Endothelial cell (in vitro differentiated cells): ENCODE data around the gene MAMDC4. TPM values are rescaled to one million over a fixed set of nuclear protein-coding genes. Genes with fewer than 3 reads are reported as not detected.
A peak's percentile ranks its signal among the peaks of the same experiment; 100 is the strongest.

Experiments used
- DNase-seq: peaks from one replicate; pipeline ENCODE4 v3.0.0; 2021; ENCODE audit warnings: low spot score
- H3K27ac Mint-ChIP-seq: one replicate; pipeline ENCODE4 v1.8.0; 2021; ENCODE audit warnings: mixed read lengths, inconsistent platforms; ENCODE audit not compliant: unreplicated experiment
- H3K27me3 Mint-ChIP-seq: one replicate; pipeline ENCODE4 v1.8.0; 2021; ENCODE audit warnings: mild to moderate bottlenecking, moderate library complexity, mixed read lengths, inconsistent platforms; ENCODE audit not compliant: unreplicated experiment
- H3K36me3 Mint-ChIP-seq: one replicate; pipeline ENCODE4 v1.8.0; 2021; ENCODE audit warnings: mild to moderate bottlenecking, low read depth, mixed read lengths, inconsistent platforms; ENCODE audit not compliant: unreplicated experiment
- H3K4me1 Mint-ChIP-seq: one replicate; pipeline ENCODE4 v1.8.0; 2021; ENCODE audit warnings: mild to moderate bottlenecking, mixed read lengths, inconsistent platforms; ENCODE audit not compliant: unreplicated experiment
- H3K4me3 Mint-ChIP-seq: one replicate; pipeline ENCODE4 v1.8.0; 2021; ENCODE audit warnings: mild to moderate bottlenecking, mixed read lengths, inconsistent platforms; ENCODE audit not compliant: unreplicated experiment
- H3K9me3 Mint-ChIP-seq: one replicate; pipeline ENCODE4 v1.8.0; 2021; ENCODE audit warnings: mixed read lengths, inconsistent platforms; ENCODE audit not compliant: unreplicated experiment
- total RNA-seq: library from RNA; stranded (reverse); fragmentation: NEBNext Ultra II Directional; extraction: Animal tissue kit (Norgen Biotek cat#: 25700); gene quantifications from one replicate; pipeline ENCODE4 v1.2.1, GENCODE V29; 2021; ENCODE audit not compliant: unreplicated experiment
- TF ChIP-seq, protein P1 (sequence below): fragments of 200-600 bp; sonication (generic); IDR thresholded peaks from one replicate; pipeline ENCODE4 v1.5.0; 2021; ENCODE audit warnings: antibody characterized with exemption; ENCODE audit not compliant: unreplicated experiment

MAMDC4 gene
- total RNA-seq, 1 donor from 2014 or later: 10.0 TPM

DNA sequence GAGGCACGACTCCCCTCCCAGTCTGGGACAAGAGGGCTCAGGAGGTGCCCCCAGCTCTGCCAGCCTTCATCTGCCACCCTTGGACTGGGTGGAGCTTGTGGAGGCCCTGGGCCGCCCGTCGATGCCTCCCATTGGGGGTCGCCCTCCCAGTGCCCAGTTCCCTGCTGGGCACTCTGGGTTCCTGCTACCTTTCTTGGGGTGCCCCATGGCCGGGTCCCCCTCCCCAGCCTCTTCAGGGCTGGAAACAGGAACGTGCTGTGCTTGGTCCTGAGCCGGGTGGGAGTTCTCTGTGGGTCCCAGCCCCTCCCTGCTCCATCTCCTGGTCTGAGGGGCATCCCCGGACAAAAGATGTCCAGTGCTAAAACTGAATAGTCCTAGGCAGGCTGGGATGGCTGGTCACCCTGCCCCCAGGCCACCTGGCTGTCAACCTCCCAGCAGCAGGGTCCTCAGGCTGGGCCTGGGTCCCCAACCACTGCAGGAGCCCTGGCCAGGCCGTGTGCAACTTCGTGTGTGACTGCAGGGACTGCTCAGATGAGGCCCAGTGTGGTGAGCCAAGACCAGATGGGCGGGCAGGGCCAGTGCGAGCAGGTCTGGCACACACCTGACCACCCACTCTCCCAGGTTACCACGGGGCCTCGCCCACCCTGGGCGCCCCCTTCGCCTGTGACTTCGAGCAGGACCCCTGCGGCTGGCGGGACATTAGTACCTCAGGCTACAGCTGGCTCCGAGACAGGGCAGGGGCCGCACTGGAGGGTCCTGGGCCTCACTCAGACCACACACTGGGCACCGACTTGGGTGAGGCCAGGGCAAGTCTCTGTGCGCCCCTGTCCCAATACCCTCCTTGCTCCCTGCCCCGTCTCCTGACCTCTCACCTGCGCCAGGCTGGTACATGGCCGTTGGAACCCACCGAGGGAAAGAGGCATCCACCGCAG, 784 bp downstream of the MAMDC4 start:
- H3K4me1 Mint-ChIP-seq: no peaks in the 10 kb centered on the region
- H3K4me3 Mint-ChIP-seq: no peak overlapping the region
- no peaks in the 10 kb centered on the region for H3K36me3 Mint-ChIP-seq
- TF ChIP-seq, protein P1, sequence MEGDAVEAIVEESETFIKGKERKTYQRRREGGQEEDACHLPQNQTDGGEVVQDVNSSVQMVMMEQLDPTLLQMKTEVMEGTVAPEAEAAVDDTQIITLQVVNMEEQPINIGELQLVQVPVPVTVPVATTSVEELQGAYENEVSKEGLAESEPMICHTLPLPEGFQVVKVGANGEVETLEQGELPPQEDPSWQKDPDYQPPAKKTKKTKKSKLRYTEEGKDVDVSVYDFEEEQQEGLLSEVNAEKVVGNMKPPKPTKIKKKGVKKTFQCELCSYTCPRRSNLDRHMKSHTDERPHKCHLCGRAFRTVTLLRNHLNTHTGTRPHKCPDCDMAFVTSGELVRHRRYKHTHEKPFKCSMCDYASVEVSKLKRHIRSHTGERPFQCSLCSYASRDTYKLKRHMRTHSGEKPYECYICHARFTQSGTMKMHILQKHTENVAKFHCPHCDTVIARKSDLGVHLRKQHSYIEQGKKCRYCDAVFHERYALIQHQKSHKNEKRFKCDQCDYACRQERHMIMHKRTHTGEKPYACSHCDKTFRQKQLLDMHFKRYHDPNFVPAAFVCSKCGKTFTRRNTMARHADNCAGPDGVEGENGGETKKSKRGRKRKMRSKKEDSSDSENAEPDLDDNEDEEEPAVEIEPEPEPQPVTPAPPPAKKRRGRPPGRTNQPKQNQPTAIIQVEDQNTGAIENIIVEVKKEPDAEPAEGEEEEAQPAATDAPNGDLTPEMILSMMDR: no peak
- peak; percentile 2 for DNase-seq
- peaks cover 8% of the 10 kb centered on the region for H3K27me3 Mint-ChIP-seq
- no peaks in the 10 kb centered on the region for H3K9me3 Mint-ChIP-seq
- no peak overlapping the region for H3K27ac Mint-ChIP-seq

DNA sequence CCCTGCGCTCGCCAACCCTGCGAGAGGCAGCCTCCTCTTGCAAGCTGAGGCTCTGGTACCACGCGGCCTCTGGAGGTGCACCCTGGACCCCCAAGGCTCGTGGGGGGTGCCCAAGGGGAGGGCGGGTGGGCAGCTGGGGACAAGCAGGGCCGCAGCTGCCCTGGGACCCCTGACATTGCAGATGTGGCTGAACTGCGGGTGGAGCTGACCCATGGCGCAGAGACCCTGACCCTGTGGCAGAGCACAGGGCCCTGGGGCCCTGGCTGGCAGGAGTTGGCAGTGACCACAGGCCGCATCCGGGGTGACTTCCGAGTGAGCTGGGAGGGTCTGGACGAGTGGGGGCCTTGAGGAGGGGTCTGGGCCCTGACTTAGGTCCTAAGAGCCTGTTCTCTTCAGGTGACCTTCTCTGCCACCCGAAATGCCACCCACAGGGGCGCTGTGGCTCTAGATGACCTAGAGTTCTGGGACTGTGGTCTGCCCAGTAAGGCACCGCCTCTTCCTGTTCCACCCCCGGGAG, 1.5 kb downstream of the MAMDC4 start:
- no peaks in the 10 kb centered on the region for H3K36me3 Mint-ChIP-seq
- H3K4me3 Mint-ChIP-seq: no peak overlapping the region
- H3K9me3 Mint-ChIP-seq: no peaks in the 10 kb centered on the region
- TF ChIP-seq, protein P1: no peak
- peaks cover 7% of the 10 kb centered on the region for H3K27me3 Mint-ChIP-seq
- no peak for DNase-seq
- H3K4me1 Mint-ChIP-seq: no peaks in the 10 kb centered on the region
- H3K27ac Mint-ChIP-seq: no peak overlapping the region

DNA sequence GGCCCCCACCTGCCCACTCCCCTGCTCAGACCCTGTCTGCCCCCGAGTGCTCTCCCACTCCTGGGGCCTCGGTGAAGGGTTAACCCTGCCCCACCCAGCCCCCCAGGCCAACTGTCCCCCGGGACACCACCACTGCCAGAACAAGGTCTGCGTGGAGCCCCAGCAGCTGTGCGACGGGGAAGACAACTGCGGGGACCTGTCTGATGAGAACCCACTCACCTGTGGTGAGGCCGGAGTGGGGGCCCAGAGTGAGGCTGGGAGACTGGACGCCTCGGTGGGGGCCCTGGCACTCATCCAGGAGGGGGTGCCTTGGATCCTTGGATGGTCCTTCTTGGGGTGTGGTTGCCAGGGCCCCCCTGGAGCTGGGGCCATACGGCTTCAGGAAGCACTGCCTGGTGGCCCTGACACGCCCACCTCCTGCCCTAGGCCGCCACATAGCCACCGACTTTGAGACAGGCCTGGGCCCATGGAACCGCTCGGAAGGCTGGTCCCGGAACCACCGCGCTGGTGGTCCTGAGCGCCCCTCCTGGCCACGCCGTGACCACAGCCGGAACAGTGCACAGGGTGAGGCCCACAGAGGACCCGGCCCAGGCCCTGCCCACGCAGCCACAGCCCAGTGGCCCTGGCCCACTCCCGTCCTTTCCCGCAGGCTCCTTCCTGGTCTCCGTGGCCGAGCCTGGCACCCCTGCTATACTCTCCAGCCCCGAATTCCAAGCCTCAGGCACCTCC, 2.1 kb downstream of the MAMDC4 start:
- Mint-ChIP-seq H3K4me3 (no peak overlapping the region), H3K27me3 (peaks cover 4% of the 10 kb centered on the region), H3K27ac (no peak overlapping the region), H3K4me1 (no peaks in the 10 kb centered on the region), H3K36me3 (no peaks in the 10 kb centered on the region), H3K9me3 (no peaks in the 10 kb centered on the region)
- TF ChIP-seq, protein P1: no peak
- DNase-seq: no peak

DNA sequence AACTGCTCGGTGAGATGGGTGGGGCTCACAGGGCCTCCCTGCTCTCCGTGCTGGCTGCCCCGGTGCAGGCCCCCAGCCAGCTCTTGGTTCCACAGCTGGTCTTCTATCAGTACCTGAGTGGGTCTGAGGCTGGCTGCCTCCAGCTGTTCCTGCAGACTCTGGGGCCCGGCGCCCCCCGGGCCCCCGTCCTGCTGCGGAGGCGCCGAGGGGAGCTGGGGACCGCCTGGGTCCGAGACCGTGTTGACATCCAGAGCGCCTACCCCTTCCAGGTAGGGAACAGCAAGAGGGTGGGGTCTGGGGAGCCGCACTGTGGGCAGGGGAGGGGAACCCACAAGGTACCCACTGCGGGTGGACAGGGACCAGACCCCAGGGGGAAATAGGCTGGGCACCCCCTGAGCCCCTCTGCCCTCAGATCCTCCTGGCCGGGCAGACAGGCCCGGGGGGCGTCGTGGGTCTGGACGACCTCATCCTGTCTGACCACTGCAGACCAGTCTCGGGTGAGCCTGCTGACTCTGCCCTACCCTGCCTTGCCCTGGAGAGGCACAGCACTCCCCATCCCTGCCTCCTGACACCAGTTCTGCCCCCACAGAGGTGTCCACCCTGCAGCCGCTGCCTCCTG, 2.8 kb downstream of the MAMDC4 start:
- no peaks in the 10 kb centered on the region for H3K36me3 Mint-ChIP-seq
- TF ChIP-seq, protein P1: no peak
- no peak overlapping the region for H3K4me3 Mint-ChIP-seq
- no peaks in the 10 kb centered on the region for H3K4me1 Mint-ChIP-seq
- no peak overlapping the region for H3K27ac Mint-ChIP-seq
- no peak for DNase-seq
- H3K9me3 Mint-ChIP-seq: no peaks in the 10 kb centered on the region
- H3K27me3 Mint-ChIP-seq: peaks cover 2% of the 10 kb centered on the region
